Measurements from ENCODE around the gene MAPK1IP1L.
"Not testable (repeated sequence)": the region's sequence is repeated elsewhere in the genome, so short reads cannot be mapped to it uniquely, and the experiment has no call there.

The MAPK1IP1L gene

DNA sequence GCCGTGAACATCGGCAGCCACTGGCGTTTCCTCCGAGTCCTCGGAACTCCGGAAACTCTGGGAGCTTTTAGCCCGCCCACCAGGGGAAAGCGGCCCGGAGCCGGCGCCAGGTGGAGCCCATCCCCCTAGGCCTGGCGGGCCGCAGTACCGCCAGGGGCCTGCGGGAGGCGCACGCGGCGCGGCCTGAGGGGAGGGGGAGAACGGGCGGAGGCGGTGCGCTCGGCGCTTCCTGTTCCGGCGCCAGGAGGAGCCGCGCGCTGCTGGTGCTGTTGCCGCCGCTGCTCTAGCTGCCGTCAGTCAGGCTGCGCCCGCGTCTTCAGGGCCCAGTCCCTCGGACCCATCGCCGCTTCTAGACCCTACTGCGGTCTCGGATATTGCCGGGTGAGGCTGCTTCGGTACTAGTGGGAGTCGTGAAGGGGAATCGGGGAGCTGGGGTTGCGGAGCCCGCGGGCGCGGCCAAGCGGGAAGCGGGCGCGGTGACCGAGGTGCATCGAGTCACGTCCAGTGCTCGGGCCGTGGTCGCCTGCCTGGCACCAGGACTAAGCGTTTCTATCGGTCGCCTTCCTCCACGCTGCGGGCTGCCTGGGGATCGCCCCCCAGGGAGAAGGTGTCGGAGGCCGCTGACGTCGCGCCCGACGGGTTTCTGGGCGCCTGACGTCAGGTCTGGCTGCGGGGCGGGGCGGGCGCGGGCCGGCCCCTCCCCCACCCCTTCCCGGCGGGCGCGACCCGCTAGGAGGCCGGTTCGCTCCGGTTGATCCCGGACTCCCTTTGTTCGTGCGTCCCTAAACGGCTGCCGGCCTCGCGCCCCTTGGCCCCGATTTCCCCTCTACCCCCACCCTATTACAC is at the start of gene MAPK1IP1L:
MAPK1IP1L (plus strand) TSS at position 225 of the 846 bp plus-strand sequence. CDS start 10,037 bp downstream, outside the sequence.
- DNase-seq (ENCODE audit: low read depth in 2 of 2), result peak; percentile 74 to 81

DNA sequence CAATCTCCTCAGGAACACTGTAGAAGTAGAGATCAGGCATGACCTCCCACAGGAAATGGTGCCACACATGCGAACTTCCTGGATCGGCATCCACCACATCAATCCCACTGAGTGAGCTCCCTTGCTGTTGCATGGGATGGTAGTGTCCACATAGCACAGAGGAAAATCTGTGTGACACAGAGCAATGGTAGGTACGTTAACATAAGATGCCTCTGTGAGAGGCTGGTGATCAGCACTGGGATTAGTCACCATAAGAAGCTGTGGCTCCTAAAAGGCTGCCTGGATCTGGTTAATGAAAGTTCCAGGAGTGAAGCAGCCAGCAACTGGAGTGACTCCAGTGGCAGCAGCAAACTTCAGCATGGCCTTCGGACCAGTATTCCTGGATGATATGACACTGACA is 46.4 kb upstream of the MAPK1IP1L start:
- DNase-seq (ENCODE audit: low read depth in 2 of 2), result no peak

DNA sequence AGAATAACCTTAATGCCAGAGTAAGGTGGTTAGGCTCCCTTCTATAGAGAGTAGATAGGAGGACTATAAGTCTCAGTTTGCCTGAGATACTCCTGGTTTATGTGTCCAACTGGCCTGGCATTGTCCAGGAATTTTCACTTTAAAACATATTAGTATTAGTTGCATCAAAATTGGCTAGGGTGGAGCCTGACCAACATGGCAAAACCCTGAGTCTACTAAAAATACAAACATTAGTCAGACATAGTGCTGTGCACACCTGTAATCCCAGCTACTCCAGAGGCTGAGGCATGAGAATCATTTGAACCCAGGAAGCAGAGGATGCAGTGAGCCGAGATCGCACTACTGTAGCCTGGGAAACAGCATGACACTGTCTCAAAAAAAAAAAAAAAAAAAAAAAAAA is 36.4 kb upstream of the MAPK1IP1L start:
- DNase-seq (ENCODE audit: low read depth in 2 of 2), result no peak

DNA sequence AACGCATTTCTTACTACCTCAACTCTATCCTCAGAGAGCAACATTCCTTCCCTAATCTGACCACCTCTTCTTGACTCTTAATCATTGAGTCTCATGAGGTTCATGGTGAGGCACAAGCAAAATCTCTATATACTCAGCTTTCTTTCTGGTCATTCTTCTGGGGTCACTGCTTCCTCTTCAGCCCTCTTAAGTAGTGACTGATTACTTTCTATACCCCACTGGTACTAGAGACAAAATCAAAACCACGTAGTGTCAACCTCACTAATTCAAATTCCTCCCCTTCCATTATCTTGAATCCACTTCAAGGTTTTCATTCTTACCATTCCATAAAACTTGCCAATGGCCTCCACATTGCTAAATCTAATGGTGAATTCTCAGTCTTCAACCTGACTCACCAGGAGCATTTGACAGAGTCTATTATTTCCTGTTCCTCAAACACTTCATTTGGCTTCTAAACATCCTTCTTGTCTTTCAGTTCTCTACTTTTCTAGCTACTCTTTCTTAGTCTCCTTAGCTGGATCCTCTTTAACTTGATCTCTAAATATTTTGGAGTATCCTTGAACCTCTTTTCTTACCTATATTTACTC is 31.4 kb upstream of the MAPK1IP1L start:
- DNase-seq (ENCODE audit: low read depth in 2 of 2), result no peak

DNA sequence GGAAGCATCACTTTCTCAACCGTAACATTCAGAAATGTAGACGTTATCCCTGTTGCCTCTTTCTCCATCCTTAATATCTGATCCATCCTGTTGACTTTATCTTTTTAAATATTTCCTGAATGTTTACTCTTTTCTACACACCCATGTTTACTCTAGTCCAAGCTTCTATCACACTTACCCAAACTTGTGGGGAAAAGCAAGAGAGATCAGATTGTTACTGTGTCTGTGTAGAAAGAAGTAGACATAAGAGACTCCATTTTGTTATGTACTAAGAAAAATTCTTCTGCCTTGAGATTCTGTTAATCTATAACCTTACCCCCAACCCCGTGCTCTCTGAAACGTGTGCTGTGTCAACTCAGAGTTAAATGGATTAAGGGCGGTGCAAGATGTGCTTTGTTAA is 27.1 kb upstream of the MAPK1IP1L start:
- DNase-seq (ENCODE audit: low read depth in 2 of 2), result not testable (repeated sequence)

DNA sequence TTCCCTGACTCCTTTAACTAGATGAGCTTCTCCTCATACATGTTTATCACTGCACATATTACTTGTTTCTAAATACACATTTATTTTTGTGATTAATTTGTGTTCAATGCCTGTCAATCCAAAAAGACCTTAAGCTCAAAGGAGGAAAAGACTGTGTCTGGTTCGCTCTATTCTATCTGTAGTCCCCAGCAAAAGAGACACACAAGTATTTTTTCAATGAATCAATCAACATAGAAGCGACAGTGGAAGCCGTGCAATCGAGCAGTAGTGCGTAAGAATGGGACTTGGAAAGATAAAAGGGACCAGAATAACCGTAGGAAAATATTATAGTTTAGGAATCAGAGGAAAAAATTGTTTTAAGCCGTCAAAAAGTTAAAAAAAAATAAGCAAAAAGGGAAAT is 25.5 kb upstream of the MAPK1IP1L start:
- no peak for DNase-seq (ENCODE audit: low read depth in 2 of 2)

DNA sequence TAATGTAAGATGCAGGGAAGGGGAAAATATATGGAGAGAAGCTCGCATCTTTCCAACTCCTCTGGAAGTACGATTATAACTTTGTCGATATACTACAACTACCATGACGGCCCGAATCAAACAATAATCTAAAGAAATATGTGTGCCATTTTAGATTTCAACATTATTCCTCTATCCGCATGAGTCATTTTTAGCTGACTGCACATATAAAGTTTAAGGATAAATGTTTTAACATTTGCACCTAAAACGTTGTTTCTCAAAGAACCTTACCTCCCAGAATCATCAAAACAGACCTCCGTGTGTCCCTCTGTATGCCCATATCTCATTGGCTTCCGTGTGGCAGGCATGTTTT is 25.0 kb upstream of the MAPK1IP1L start:
- no peak for DNase-seq (ENCODE audit: low read depth in 2 of 2)

DNA sequence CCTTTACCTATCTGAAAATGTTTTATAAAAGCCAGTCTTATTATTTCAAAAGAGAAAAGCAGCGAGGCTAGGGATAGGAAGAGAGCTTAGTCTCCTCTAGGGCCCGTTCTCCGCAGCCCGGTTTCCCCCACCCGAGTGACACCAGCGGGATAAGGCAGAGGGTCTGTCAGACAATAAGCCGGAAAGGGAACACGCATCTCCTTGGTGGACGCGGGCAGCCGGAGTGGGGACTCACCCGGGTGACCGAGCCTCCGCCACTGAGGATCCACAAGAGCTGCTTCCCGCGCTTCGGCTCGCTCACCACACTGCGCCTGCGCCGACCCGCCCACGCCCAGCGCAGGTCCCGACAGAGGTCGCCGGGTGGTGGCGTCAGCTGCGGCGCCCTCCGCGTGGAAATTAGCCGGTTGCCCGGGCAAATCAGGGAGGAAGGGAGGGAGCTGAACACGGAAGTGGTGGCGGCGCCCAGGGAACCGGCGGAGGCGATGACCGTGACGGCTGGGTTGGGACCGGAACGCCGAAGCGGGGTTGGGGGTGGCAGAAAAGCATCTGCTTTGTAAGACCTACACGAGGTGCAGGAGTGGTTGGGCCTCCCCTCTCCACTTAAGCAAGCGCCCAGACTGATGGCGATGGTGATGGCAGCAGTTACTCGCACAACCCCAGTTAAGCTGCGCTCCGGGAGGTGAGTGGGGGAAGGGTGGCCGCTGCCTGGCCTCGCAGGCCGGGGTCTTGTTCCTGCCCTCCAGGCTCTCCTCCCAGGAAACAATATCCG is 24.5 kb upstream of the MAPK1IP1L start, which contains the start of the genes SOCS4 and WDHD1:
SOCS4 (plus strand) TSS at position 444 of the 769 bp plus-strand sequence. CDS start 15,806 bp downstream, outside the sequence.
WDHD1 (minus strand) TSS at position 307 of the 769 bp plus-strand sequence. CDS start 312 bp downstream, outside the sequence.
- DNase-seq (ENCODE audit: low read depth in 2 of 2), result peak; percentile 91 to 95

DNA sequence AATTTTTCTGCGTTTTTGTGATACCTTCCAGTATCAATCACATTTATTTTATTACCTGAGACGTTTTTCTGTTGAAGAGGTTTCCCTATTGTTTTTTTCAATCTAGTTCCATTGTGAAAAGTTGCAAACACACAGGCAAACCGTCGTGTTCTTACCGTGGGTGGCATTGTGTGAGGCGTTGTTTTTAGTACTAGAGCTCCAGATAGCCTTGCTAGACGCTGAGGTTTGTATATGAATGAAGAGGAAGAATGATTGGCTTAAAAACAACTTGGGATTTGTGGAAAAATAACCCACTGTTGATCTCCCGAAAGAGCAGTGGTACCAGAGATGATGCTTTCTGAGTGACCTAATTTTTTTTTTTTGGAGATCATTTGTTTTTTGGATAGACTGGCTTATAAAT is 23.4 kb upstream of the MAPK1IP1L start:
- DNase-seq (ENCODE audit: low read depth in 2 of 2), result no peak

DNA sequence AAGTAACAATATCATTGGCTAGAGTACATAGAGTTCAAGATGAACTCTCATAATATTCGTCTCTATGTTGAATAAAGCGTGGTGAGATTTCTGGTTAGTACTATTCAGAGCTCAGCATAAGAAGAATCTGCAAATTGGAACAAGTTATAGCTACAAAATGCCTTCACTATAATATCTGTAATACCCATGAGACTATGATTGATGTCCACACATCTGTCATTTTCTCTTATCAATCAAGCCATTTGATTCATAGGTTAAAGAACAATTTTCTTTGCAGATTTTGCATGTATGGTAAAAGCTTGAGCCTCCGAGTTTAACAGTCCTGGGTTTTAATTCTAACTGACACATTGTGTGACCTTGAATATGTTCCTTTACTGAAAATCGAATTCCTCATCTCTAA is 23.0 kb upstream of the MAPK1IP1L start:
- DNase-seq (ENCODE audit: low read depth in 2 of 2), result no peak

DNA sequence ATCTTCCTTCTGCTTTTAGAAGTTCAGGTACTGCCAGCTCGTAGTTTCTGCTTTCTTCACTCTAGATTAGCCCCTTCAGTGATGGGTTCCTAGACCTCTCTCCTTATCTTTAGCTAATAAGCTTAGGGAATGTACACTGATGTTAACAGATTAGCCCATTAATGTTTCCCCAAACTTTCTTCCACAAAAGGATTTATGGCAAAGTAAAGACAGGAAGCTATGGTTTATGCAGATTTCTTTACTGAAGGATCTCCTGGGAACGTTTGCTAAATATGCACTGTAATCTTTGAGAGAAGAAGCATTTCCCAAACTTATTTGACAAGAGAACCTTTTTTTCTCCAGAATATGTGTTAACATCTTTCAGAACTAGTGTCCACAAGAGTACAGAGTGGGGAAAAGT is 20.3 kb upstream of the MAPK1IP1L start:
- no peak for DNase-seq (ENCODE audit: low read depth in 2 of 2)

DNA sequence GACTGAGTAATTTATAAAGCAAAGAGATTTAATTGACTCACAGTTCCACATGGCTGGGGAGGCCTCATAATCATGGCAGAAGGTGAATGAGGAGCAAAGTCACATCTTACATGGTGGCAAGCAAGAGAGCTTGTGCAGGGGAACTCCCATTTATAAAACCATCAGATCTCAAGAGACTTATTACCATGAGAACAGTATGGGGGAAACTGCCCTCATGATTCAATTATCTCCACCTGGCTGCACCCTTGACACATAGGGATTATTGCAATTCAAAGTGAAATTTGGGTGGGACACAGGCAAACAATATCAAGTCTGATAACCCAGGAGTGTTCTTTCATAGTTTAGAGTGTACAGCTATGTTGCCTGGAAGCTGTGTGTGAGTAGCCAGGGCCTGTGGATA is 13.5 kb upstream of the MAPK1IP1L start:
- DNase-seq (ENCODE audit: low read depth in 2 of 2), result not testable (repeated sequence)

DNA sequence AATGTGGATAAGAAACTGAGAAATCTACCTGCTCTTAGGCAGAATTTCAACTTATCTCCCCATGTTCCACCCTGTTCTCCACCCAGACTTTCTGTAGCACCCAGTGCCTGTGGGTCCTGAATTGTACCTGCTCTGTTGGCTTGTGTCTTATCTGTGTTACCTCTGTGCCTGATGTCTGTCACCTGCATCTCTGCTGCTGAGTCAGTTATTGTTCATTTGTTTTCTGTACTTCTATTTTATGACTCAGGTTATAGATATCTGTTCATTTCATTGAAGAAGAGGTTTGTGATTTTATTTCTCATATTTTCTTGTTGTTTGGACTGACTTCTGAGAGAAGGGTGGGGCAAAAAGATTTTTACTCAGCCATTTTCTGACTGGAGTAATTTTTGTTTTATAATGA is 12.7 kb upstream of the MAPK1IP1L start:
- no peak for DNase-seq (ENCODE audit: low read depth in 2 of 2)

DNA sequence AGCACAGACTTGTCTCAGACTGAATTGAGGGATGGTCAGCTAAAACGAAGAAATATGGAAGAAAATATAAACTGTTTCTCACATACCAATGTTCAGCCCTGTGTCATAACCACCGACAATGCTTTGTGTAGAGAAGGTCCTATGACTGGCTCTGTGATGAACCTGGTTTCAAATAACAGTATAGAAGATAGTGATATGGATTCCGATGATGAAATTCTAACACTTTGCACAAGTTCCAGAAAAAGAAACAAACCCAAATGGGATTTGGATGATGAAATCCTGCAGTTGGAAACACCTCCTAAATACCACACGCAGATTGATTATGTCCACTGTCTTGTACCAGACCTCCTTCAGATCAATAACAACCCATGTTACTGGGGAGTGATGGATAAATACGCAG is 7.9 kb upstream of the MAPK1IP1L start:
- DNase-seq (ENCODE audit: low read depth in 2 of 2), result no peak

DNA sequence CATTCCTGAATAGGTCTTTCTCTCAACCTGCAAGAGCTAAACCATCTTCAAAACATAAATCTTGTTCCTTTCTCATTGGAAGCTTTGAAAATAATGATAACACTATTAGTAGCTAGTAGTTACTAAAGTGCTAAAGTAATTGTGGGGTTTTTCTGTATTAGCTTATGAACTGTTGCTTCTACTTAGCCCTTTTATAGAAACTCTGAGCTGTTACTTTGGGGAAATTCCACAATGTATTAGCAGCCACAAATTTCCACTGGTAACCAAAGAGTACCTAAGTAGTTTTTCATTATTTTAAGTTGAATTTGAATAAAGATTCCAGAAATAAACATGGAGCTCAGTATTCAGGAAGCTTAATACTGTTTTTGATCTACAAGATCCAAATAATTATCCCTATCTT is 6.4 kb upstream of the MAPK1IP1L start:
- DNase-seq (ENCODE audit: low read depth in 2 of 2), result no peak

DNA sequence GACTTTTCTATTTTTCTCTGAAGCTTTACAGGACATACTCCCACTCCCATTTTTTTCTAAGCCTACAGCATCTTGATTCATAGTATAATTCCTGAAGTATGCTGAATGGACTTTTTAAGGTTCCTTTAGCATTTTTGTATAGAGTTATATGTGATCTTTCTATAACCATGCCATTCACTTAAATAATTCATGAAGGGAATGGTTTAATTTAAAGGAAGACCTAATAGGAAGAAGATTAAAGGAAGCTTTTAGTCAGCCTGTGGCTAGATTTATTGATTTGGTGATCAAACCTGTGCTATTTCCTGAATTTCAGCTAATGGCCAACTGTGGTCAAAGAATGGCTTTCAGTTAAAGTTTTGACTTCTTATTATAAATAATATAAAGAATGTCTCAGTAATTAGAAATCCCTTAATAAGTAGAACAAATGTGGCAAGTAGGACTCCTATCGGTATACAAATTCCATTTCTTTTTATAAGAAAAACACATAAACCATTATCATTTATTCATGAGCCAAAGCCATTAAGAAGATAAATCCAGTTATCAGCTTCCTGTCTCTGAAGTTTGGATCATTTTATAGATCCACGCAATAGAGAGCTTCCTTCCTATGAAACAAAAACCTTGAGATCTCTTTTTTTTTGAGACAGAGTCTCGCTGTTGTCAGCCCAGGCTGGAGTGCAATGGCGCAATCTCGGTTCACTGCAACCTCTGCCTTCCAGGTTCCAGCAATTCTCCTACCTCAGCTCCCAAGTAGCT is 4.0 kb upstream of the MAPK1IP1L start:
- no peak for DNase-seq (ENCODE audit: low read depth in 2 of 2)

DNA sequence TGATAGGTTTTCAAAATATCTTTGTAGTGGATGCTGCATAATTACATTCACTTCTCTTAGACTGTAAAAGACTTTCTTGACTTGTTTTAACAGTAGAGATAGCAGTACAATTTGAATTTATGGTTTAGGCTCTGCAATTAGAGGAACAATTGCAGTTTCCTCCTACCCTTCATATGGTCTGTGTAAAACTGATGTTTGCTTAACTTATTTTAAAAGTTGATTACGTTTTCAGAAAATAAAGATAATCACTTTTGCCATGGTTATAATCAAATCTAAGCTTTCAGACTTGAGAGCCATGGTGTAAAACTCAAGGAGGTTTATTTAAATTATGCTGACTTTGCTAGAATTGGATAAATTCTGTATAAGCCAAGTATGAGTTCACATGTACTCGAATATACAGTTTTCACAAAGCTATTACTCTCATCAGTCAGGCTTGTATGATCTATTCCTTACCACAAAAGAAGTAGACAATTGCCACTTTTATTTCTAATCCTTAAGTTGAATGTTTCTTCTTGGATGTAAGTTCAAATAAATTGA is 2.5 kb upstream of the MAPK1IP1L start:
- no peak for DNase-seq (ENCODE audit: low read depth in 2 of 2)

DNA sequence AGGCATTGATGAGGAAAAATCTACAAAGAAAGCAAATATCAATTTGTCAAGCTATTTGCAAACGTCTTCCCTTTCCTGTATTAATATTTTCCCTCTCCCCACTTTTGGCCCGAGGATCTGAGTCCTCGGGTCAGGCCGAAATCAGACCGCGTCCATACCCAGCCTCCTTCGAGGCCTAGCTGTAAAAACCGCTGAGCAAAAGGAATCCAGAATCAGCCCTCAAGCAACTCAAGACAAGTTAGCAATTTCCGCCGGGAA is 353 bp upstream of the MAPK1IP1L start:
- no peak for DNase-seq (ENCODE audit: low read depth in 2 of 2)

DNA sequence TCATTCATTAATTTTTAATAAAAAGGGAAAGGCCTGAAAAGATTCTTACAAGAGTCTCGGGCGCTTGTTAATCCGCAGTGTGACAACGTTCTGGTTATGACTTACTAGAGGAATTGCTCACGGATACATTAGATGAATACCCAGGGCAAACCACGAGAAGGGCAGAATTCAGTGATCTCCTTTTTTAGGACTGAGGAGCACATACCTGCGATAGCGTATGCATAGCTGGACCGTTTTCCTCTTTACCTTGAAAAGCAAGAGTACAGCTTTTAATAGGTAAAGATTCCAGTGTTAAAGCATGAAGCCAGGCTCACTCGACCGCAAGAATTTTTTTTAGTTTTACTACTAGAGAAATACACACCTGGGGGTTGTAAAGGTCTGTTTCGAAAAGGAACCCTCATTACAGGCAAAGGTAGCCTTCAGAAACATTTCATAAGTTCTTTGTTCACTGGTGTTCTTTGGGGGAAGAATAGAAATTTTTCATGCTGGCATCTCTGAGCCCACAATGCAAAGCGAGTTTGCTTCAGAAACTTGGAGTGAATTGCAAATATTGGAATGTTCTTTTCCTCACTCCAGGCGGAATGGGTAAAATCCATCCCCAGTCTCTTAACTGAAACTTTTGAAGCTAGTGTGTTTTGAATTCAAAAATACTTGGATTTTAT is 953 bp downstream of the MAPK1IP1L start:
- no peak for DNase-seq (ENCODE audit: low read depth in 2 of 2)

DNA sequence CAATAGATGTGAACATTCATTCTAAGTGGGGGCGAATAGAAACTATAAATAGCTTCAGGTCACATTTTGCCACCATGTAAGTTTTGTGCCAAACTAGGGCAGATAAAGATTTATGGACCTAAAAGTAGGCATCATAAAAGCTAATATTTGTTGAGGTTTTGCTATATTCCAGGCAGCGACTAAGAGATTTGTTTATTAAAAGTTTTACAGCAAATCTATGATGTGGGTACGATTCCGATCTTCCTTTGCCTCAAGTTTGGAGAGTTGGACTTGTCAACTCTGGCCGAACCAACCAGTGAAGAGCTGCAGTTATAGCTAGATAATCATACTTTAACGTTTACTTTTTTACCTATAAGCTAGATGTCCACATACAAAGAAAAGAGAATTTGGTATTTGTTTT is 1.6 kb downstream of the MAPK1IP1L start:
- no peak for DNase-seq (ENCODE audit: low read depth in 2 of 2)

DNA sequence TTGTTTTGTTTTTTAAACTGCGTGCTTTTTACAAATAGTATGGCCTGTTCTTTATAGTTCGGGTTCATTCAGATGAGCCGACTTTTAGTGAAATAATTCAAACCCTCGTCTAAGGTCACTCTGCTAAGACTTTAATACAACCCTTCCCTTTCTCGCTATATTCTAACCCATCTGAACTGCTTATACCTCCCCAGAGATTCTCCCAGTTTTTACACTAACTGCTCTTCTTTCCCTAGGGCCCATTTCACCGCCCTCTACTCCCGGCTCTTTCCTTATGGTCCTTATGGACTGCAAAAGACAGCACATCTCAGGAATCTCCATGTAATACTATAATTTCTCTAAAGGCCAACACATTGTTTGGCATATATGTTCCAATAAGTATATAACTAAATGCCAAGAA is 2.1 kb downstream of the MAPK1IP1L start:
- DNase-seq (ENCODE audit: low read depth in 2 of 2), result no peak
